PC-9 (cell line): Measurements from ENCODE around the gene SNAPC1. TPM values are rescaled to one million over a fixed set of nuclear protein-coding genes. Genes with fewer than 3 reads are reported as not detected.

Experiments used
- BruUV-seq: library from RNA; stranded (reverse); fragments of 400-500 nt; replicated peaks from 2 replicates; lab custom pipeline; 2021; lab: Mats Ljungman, UMichigan
- CTCF ChIA-PET: fragments of 300-600 bp; sonication (Branson Sonifier 250); formaldehyde crosslinking; loops from one replicate; lab custom pipeline; 2022; ENCODE audit warnings: antibody characterized with exemption; lab: Charles Lee
- POLR2A ChIA-PET: fragments of 300-600 bp; sonication (Branson Sonifier 250); formaldehyde crosslinking; loops from one replicate; lab custom pipeline; 2022; ENCODE audit warnings: antibody characterized with exemption; ENCODE audit not compliant: unreplicated experiment; lab: Charles Lee
- DNase-seq, 2 experiments: peaks; one replicate each; pipeline versions ENCODE4 v3.0.0 to v3.0.0-alpha.2; 2015 to 2022; ENCODE audit warnings: mixed read lengths in 1 of 2
- H2AFZ ChIP-seq: fragments of 200-600 bp; sonication (generic); 2 replicates; pipeline ENCODE4 v1.8.1; 2017; ENCODE audit warnings: antibody characterized with exemption
- H3F3A ChIP-seq: fragments of 200-600 bp; sonication (generic); 2 replicates; pipeline ENCODE4 v1.8.1; 2017; ENCODE audit warnings: antibody characterized with exemption, mild to moderate bottlenecking, low read depth; ENCODE audit not compliant: insufficient read depth
- H3K27ac ChIP-seq: fragments of 200-600 bp; sonication (generic); 2 replicates; pipeline ENCODE4 v1.6.1; 2016; ENCODE audit warnings: mixed run types
- H3K27me3 ChIP-seq: fragments of 200-600 bp; sonication (generic); 2 replicates; pipeline ENCODE4 v1.6.1; 2016; ENCODE audit warnings: low read depth, mixed run types; ENCODE audit not compliant: insufficient read depth
- H3K36me3 ChIP-seq: fragments of 200-600 bp; sonication (generic); 2 replicates; pipeline ENCODE4 v1.6.1; 2016; ENCODE audit warnings: low read depth, mixed run types
- H3K4me1 ChIP-seq: fragments of 200-600 bp; sonication (generic); replicated peaks from 2 replicates; pipeline ENCODE4 v1.6.1; 2016; ENCODE audit warnings: mixed run types; ENCODE audit not compliant: insufficient read depth
- H3K4me2 ChIP-seq: fragments of 200-600 bp; sonication (generic); 2 replicates; pipeline ENCODE4 v1.6.1; 2017; ENCODE audit warnings: mixed run types
- H3K4me3 ChIP-seq: fragments of 200-600 bp; sonication (generic); 2 replicates; pipeline ENCODE4 v1.6.1; 2016; ENCODE audit warnings: mixed run types
- H3K79me2 ChIP-seq: fragments of 200-600 bp; sonication (generic); 2 replicates; pipeline ENCODE4 v1.6.1; 2017; ENCODE audit warnings: low read depth, mixed run types
- H3K9me2 ChIP-seq: fragments of 200-600 bp; sonication (generic); 2 replicates; pipeline ENCODE4 v1.8.1; 2017; ENCODE audit warnings: mild to moderate bottlenecking; ENCODE audit not compliant: insufficient read depth
- H3K9me3 ChIP-seq: fragments of 200-600 bp; sonication (generic); 2 replicates; pipeline ENCODE4 v1.8.1; 2016; ENCODE audit warnings: low read depth; ENCODE audit not compliant: insufficient read depth
- H4K20me1 ChIP-seq: fragments of 200-600 bp; sonication (generic); 2 replicates; pipeline ENCODE4 v1.8.1; 2017; ENCODE audit not compliant: insufficient read depth
- EZH2 ChIP-seq: fragments of 200-600 bp; sonication (generic); IDR thresholded peaks from 2 replicates; pipeline ENCODE4 v1.8.0; 2017; ENCODE audit warnings: antibody characterized with exemption, low read depth
- intact Hi-C: fragments of 100-400 bp; cut with micrococcal nuclease; formaldehyde crosslinking; loops from one replicate; pipeline ENCODE4 v1.10.0; 2022; ENCODE audit not compliant: unreplicated experiment
- total RNA-seq: library from RNA; stranded (reverse); gene quantifications from 2 replicates; pipeline ENCODE4 v1.2.3, GENCODE V29; 2021
- TF ChIP-seq, protein P1 (sequence below): fragments of 200-600 bp; sonication (generic); conservative IDR thresholded peaks from 2 replicates; pipeline ENCODE4 v1.6.1; 2017; ENCODE audit warnings: mixed run types, antibody characterized with exemption, mild to moderate bottlenecking, moderate library complexity

The SNAPC1 gene
- total RNA-seq, 1 experiment from 2014 or later, result 18.0 TPM

DNA sequence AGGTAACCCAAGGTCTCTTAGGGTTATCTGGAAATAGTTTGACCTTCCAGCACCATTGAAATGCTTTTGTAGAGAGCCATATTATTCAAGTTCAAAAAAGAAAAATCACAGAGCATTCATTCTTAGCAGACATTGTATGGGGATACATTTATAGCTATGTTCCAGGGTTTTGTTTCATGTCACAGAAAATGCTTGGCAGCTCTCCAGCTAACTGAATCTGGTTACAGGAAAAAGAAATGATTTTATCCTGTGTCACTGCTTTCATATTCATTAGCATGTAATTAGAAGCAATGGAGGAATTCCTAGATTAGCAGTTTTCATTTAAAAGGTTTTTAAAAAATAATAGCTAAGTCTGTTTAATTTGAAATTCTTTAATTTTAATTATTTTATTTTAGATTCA is 78.9 kb downstream of the SNAPC1 start:
- H3K27ac ChIP-seq, result no peak overlapping the region
- no peaks in the 10 kb centered on the region for H4K20me1 ChIP-seq
- no peaks in the 10 kb centered on the region for H3K27me3 ChIP-seq
- no peak overlapping the region for H3K4me2 ChIP-seq
- DNase-seq, result no peak
- peaks cover 3% of the 10 kb centered on the region; the same call in 1 of the 2 replicates for H3K9me3 ChIP-seq
- no peak overlapping the region for H3K4me3 ChIP-seq
- ChIA-PET CTCF (no interaction called here), POLR2A (no interaction called here)
- intact Hi-C loops, result no loop called here
- no peaks in the 10 kb centered on the region for H3K79me2 ChIP-seq
- peaks cover 21% of the 10 kb centered on the region for H3K4me1 ChIP-seq
- peaks cover 14% of the 10 kb centered on the region for H3F3A ChIP-seq
- H3K36me3 ChIP-seq, result no peaks in the 10 kb centered on the region
- no TSS peak for BruUV-seq
- TF ChIP-seq EZH2, result no peak
- TF ChIP-seq, protein P1, sequence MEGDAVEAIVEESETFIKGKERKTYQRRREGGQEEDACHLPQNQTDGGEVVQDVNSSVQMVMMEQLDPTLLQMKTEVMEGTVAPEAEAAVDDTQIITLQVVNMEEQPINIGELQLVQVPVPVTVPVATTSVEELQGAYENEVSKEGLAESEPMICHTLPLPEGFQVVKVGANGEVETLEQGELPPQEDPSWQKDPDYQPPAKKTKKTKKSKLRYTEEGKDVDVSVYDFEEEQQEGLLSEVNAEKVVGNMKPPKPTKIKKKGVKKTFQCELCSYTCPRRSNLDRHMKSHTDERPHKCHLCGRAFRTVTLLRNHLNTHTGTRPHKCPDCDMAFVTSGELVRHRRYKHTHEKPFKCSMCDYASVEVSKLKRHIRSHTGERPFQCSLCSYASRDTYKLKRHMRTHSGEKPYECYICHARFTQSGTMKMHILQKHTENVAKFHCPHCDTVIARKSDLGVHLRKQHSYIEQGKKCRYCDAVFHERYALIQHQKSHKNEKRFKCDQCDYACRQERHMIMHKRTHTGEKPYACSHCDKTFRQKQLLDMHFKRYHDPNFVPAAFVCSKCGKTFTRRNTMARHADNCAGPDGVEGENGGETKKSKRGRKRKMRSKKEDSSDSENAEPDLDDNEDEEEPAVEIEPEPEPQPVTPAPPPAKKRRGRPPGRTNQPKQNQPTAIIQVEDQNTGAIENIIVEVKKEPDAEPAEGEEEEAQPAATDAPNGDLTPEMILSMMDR, result no peak
- H2AFZ ChIP-seq, result no peak overlapping the region
- H3K9me2 ChIP-seq, result no peaks in the 10 kb centered on the region

Other genes starting within 250 kb of the SNAPC1 start
- gene HIF1A, start 66.9 kb upstream of the SNAPC1 start, total RNA-seq, result 146 and 154 TPM in 2 replicates
- gene SYT16, start 50.3 kb downstream of the SNAPC1 start, total RNA-seq, result 5.1 and 10.8 TPM in 2 replicates